GM12878 (cell line): Measurements from ENCODE around the gene TRPC4. TPM values are rescaled to one million over a fixed set of nuclear protein-coding genes. Genes with fewer than 3 reads are reported as not detected.

Experiments
- ATAC-seq: fragments of 200-7000 bp; cut with Tn5 transposase; 3 replicates; pipeline ENCODE4 v1.9.1; 2020; ENCODE audit warnings: mild to moderate bottlenecking, moderate library complexity
- BruUV-seq: library from RNA; stranded (reverse); fragments of 400-500 nt; replicated peaks from 2 replicates; lab custom pipeline; 2021; lab: Mats Ljungman, UMichigan
- CTCF ChIA-PET: fragments of 300-600 bp; sonication (Branson Sonifier 250); formaldehyde crosslinking; extraction: SDS; loops from one replicate; lab custom pipeline; 2021; ENCODE audit warnings: inconsistent platforms; lab: Yijun Ruan, JAX
- POLR2A ChIA-PET: fragments of 350-600 bp; formaldehyde crosslinking; extraction: SDS; loops from one replicate; lab custom pipeline; 2021; ENCODE audit warnings: inconsistent platforms; lab: Charles Lee
- RAD21 ChIA-PET: fragments of 300-600 bp; sonication (Branson Sonifier 250); formaldehyde crosslinking; loops from one replicate; lab custom pipeline; 2023; ENCODE audit warnings: antibody characterized with exemption; ENCODE audit not compliant: unreplicated experiment; lab: Charles Lee
- SMC1A ChIA-PET: fragments of 300-600 bp; sonication (Branson Sonifier 250); formaldehyde crosslinking; loops from one replicate; lab custom pipeline; 2023; ENCODE audit not compliant: unreplicated experiment, uncharacterized antibody; lab: Charles Lee
- DNase-seq: peaks from one replicate; pipeline ENCODE4 v3.0.0-alpha.2; 2011; ENCODE audit warnings: low read depth, low spot score
- FAIRE-seq: peaks from 3 replicates; lab custom pipeline; 2011; peaks lifted over from hg19 to GRCh38; lab: Jason Lieb, UNC
- H2AFZ ChIP-seq: 2 replicates; pipeline ENCODE4 v1.6.0; 2011; ENCODE audit warnings: low read depth, low read length, control low read depth; ENCODE audit not compliant: control insufficient read depth
- H3K27ac ChIP-seq: 2 replicates; pipeline ENCODE4 v1.5.1; 2011; ENCODE audit warnings: control low read depth; ENCODE audit not compliant: control insufficient read depth, insufficient read depth
- H3K27me3 ChIP-seq, 2 experiments: replicated peaks in 1 of 2; 2 replicates each; pipeline versions ENCODE4 v1.6.0 to v1.6.1; 2011; ENCODE audit warnings: low read length in 1 of 2; ENCODE audit not compliant: control insufficient read depth in 2 of 2, insufficient read depth in 2 of 2
- H3K36me3 ChIP-seq, 2 experiments: 2 replicates each; pipeline ENCODE4 v1.5.1; 2011; ENCODE audit warnings: low read length in 1 of 2; ENCODE audit not compliant: control insufficient read depth in 2 of 2, insufficient read depth in 2 of 2
- H3K4me1 ChIP-seq: 2 replicates; pipeline ENCODE4 v1.6.1; 2011; ENCODE audit warnings: mild to moderate bottlenecking, low read length, moderate library complexity, mixed read lengths; ENCODE audit not compliant: control insufficient read depth, insufficient read depth
- H3K4me2 ChIP-seq: 2 replicates; pipeline ENCODE4 v1.6.0; 2011; ENCODE audit warnings: control low read depth; ENCODE audit not compliant: control insufficient read depth, insufficient read depth
- H3K4me3 ChIP-seq: fragments of 200-600 bp; sonication (generic); 2 replicates; pipeline ENCODE4 v1.5.1; 2016
- H3K79me2 ChIP-seq: 2 replicates; pipeline ENCODE4 v1.6.0; 2011; ENCODE audit warnings: low read length; ENCODE audit not compliant: control insufficient read depth, insufficient read depth
- H3K9ac ChIP-seq: 2 replicates; pipeline ENCODE4 v1.8.0; 2011; ENCODE audit warnings: low read length, control low read depth, mixed read lengths; ENCODE audit not compliant: control insufficient read depth, insufficient read depth
- H3K9me3 ChIP-seq: replicated peaks from 3 replicates; pipeline ENCODE4 v1.5.1; 2011; ENCODE audit warnings: mild to moderate bottlenecking, low read length; ENCODE audit not compliant: control insufficient read depth, insufficient read depth
- H4K20me1 ChIP-seq: 2 replicates; pipeline ENCODE4 v1.6.0; 2011; ENCODE audit not compliant: control insufficient read depth, insufficient read depth
- NFXL1 ChIP-seq: fragments of 450-650 bp; IDR thresholded peaks from 2 replicates; pipeline ENCODE4 v1.6.1; 2017; ENCODE audit warnings: antibody characterized with exemption, mild to moderate bottlenecking, borderline replicate concordance
- WGBS: methylation state at CpG from one replicate; pipeline ENCODE4 v1.1.6; 2016; ENCODE audit warnings: low lambda C conversion rate; ENCODE audit not compliant: insufficient replicate concordance, insufficient coverage; ENCODE audit errors: missing lambda C conversion rate; 5-methylcytosine and 5-hydroxymethylcytosine counted together
- in situ Hi-C: fragments of 300-500 bp; cut with MboI; formaldehyde crosslinking; loops from 9 replicates; pipeline ENCODE4 v1.14.3; 2018; ENCODE audit warnings: mixed read lengths
- intact Hi-C: fragments of 100-400 bp; cut with micrococcal nuclease; formaldehyde crosslinking; loops from one replicate; pipeline ENCODE4 v1.14.2; 2022; ENCODE audit not compliant: unreplicated experiment
- polyA plus RNA-seq, 11 experiments: library from polyadenylated mRNA; depleted of rRNA in 4 of 11; unstranded in 6 of 11; stranded (reverse) in 5 of 11; fragments of >200 nt; fragmentation: Nextera tagmentation in 4 of 11; fragmentation: Illumina TruSeq in 1 of 11; extraction: Ambion mirVana in 4 of 11; extraction: Trizol in 1 of 11; gene quantifications; 1 replicate in 1 of 11; 2 replicates in 10 of 11; pipeline versions ENCODE4 v1.2.1 to v1.2.3, GENCODE V29; 2011 to 2016; ENCODE audit warnings: inconsistent platforms in 2 of 11, missing spikeins in 2 of 11, low read depth in 1 of 11
- total RNA-seq, 4 experiments: library from RNA; depleted of rRNA in 3 of 4; stranded (reverse); fragments of >200 nt in 3 of 4; fragmentation: Illumina TruSeq in 1 of 4; extraction: Trizol in 1 of 4; gene quantifications; 2 replicates each; pipeline versions ENCODE4 v1.2.1 to v1.2.3, GENCODE V29; 2013 to 2021
- TF ChIP-seq, protein P1 (sequence below): fragments of 450-650 bp; IDR thresholded peaks from 2 replicates; pipeline ENCODE4 v1.6.1; 2018; ENCODE audit warnings: borderline replicate concordance, mild to moderate bottlenecking; ENCODE audit not compliant: partially characterized antibody
- TF ChIP-seq, protein P2 (sequence below): fragments of 450-650 bp; IDR thresholded peaks from 2 replicates; pipeline ENCODE4 v1.6.1; 2017; ENCODE audit warnings: borderline replicate concordance

The TRPC4 gene
- total and polyA plus RNA-seq, 10 of the 15 experiments (the other 5 are each of a cell fraction or from before 2014, with no cell fraction given) = not detected

- BruUV-seq = no TSS peak
- TF ChIP-seq NFXL1 = no peak
- TF ChIP-seq, protein P1, sequence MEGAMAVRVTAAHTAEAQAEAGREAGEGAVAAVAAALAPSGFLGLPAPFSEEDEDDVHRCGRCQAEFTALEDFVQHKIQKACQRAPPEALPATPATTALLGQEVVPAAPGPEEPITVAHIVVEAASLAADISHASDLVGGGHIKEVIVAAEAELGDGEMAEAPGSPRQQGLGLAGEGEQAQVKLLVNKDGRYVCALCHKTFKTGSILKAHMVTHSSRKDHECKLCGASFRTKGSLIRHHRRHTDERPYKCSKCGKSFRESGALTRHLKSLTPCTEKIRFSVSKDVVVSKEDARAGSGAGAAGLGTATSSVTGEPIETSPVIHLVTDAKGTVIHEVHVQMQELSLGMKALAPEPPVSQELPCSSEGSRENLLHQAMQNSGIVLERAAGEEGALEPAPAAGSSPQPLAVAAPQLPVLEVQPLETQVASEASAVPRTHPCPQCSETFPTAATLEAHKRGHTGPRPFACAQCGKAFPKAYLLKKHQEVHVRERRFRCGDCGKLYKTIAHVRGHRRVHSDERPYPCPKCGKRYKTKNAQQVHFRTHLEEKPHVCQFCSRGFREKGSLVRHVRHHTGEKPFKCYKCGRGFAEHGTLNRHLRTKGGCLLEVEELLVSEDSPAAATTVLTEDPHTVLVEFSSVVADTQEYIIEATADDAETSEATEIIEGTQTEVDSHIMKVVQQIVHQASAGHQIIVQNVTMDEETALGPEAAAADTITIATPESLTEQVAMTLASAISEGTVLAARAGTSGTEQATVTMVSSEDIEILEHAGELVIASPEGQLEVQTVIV = no peak
- TF ChIP-seq, protein P2, sequence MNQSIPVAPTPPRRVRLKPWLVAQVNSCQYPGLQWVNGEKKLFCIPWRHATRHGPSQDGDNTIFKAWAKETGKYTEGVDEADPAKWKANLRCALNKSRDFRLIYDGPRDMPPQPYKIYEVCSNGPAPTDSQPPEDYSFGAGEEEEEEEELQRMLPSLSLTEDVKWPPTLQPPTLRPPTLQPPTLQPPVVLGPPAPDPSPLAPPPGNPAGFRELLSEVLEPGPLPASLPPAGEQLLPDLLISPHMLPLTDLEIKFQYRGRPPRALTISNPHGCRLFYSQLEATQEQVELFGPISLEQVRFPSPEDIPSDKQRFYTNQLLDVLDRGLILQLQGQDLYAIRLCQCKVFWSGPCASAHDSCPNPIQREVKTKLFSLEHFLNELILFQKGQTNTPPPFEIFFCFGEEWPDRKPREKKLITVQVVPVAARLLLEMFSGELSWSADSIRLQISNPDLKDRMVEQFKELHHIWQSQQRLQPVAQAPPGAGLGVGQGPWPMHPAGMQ = no peak
- H3K36me3 ChIP-seq = no peaks in the 10 kb centered on the region
- DNase-seq = no peak
- H3K9me3 ChIP-seq = no peaks in the 10 kb centered on the region
- no peaks in the 10 kb centered on the region for H3K4me1 ChIP-seq
- ChIA-PET CTCF (no interaction called here), RAD21 (no interaction called here), SMC1A (interaction anchor here (0.7 kb wide), 1 partner anchor 616 kb away, joined by 3 read pairs; no protein-coding TSS in a partner anchor), POLR2A (no interaction called here)
- H2AFZ ChIP-seq = no peak overlapping the region
- no peaks in the 10 kb centered on the region for H3K27me3 ChIP-seq
- WGBS = 80% methylated on average over 5 of the region's 5 CpGs
- no peak overlapping the region for H3K9ac ChIP-seq
- no peak overlapping the region for H3K4me3 ChIP-seq
- in situ Hi-C loops = no loop called here
- no peaks in the 10 kb centered on the region for H4K20me1 ChIP-seq
- no peak for FAIRE-seq
- no peak overlapping the region for H3K4me2 ChIP-seq
- no peak for ATAC-seq
- H3K27ac ChIP-seq = no peak overlapping the region
- intact Hi-C loops = no loop called here
- H3K79me2 ChIP-seq = no peaks in the 10 kb centered on the region
These were observed 179.2 kb downstream of the TRPC4 start for GRCh38 chr13:37690361-37690760.
